CD4-positive, CD25-positive, alpha-beta regulatory T cell (primary cell): Measurements from ENCODE around the gene ZNF609. TPM values are rescaled to one million over a fixed set of nuclear protein-coding genes. Genes with fewer than 3 reads are reported as not detected.

Experiments used
- ATAC-seq, 2 donors: fragments of 150-1000 bp; cut with Tn5 transposase; one replicate each; pipeline ENCODE4 v1.10.0; 2021; ENCODE audit warnings: low read depth in 2 of 2, moderate number of reproducible peaks in 2 of 2, moderate library complexity in 1 of 2
- DNase-seq, 3 donors: peaks; one replicate each; pipeline versions ENCODE4 v3.0.0 to v3.0.0-alpha.2; 2012 to 2022; ENCODE audit warnings: mixed read lengths in 1 of 3
- H3K27ac ChIP-seq: one replicate; pipeline ENCODE4 v1.7.0; 2013; ENCODE audit warnings: mild to moderate bottlenecking, low read length; ENCODE audit not compliant: insufficient read depth, poor library complexity, severe bottlenecking
- H3K27me3 ChIP-seq: one replicate; pipeline ENCODE4 v1.7.0; 2013; ENCODE audit warnings: low read length; ENCODE audit not compliant: control insufficient read depth, insufficient read depth
- H3K36me3 ChIP-seq: one replicate; pipeline ENCODE4 v1.7.0; 2013; ENCODE audit warnings: mild to moderate bottlenecking, low read length, moderate library complexity; ENCODE audit not compliant: control insufficient read depth, insufficient read depth
- H3K4me1 ChIP-seq: 2 replicates; pipeline ENCODE4 v1.7.0; 2013; ENCODE audit warnings: mild to moderate bottlenecking, low read length; ENCODE audit not compliant: insufficient read depth, control insufficient read depth, poor library complexity, severe bottlenecking
- H3K4me3 ChIP-seq: one replicate; pipeline ENCODE4 v1.7.0; 2013; ENCODE audit warnings: low read depth, mild to moderate bottlenecking, low read length, moderate library complexity
- H3K9me3 ChIP-seq, 2 experiments: 1 replicate in 1 of 2; 2 replicates in 1 of 2; pipeline ENCODE4 v1.7.0; 2013; ENCODE audit warnings: low read length in 2 of 2, mild to moderate bottlenecking in 1 of 2, moderate library complexity in 1 of 2; ENCODE audit not compliant: control insufficient read depth in 2 of 2
- H3K27ac Mint-ChIP-seq, 3 donors: one replicate each; pipeline ENCODE4 v1.8.0; 2020 to 2022; ENCODE audit warnings: mild to moderate bottlenecking in 3 of 3, mixed read lengths in 3 of 3, moderate library complexity in 2 of 3
- H3K27me3 Mint-ChIP-seq: one replicate; pipeline ENCODE4 v1.8.0; 2022; ENCODE audit warnings: mild to moderate bottlenecking, mixed read lengths
- H3K36me3 Mint-ChIP-seq: one replicate; pipeline ENCODE4 v1.8.0; 2020; ENCODE audit warnings: mixed read lengths
- H3K4me1 Mint-ChIP-seq, 4 donors: one replicate each; pipeline ENCODE4 v1.8.0; 2020 to 2022; ENCODE audit warnings: mixed read lengths in 4 of 4, mild to moderate bottlenecking in 1 of 4
- H3K4me3 Mint-ChIP-seq, 4 donors: one replicate each; pipeline ENCODE4 v1.8.0; 2020 to 2022; ENCODE audit warnings: mild to moderate bottlenecking in 4 of 4, mixed read lengths in 4 of 4, moderate library complexity in 3 of 4
- H3K9me3 Mint-ChIP-seq, 7 donors: one replicate each; pipeline ENCODE4 v1.8.0; 2020 to 2022; ENCODE audit warnings: mixed read lengths in 7 of 7, mild to moderate bottlenecking in 3 of 7, moderate library complexity in 2 of 7
- polyA plus RNA-seq, 4 donors: library from polyadenylated mRNA; unstranded; fragments of 300-500 nt; fragmentation: Illumina TruSeq; gene quantifications; one replicate each; pipeline ENCODE4 v1.2.3, GENCODE V29; 2021
- total RNA-seq: library from RNA; stranded (reverse); gene quantifications from one replicate; pipeline ENCODE4 v1.2.3, GENCODE V29; 2022

The ZNF609 gene
- total and polyA plus RNA-seq, 5 donors from 2014 or later = 0.64 to 39.0 (median 2.0) TPM

DNA sequence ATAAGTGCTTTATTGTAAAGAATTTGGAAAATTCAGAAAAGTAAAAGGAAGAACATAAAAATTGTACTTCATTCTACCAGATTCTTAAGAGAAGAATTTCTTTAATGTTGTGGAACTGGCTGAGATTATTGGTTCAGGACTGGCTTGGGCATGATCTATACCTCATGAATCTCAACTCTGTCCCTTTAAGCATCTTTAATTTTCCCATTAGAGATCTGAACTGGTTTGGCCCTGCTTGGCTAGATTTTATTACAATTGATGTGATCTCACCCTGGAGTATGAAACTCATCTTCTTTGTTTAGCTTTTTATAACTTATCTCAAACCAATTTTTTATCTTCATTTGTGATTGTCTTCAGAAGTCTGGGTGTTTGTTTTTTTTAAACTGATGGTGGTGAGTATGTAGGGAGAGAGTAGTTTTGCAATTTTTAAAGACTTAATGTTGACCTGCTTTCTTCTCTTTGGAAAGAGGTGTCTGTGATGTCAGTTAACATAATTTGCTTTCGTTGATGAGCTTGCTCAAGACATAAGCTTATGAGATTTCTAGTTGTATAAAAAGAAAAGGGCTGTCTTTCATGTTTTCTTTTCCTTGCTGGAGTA lies 61.9 kb downstream of the ZNF609 start:
- H3K9me3 ChIP-seq = no peaks in the 10 kb centered on the region
- no peak overlapping the region for H3K27ac ChIP-seq
- Mint-ChIP-seq H3K27me3 (no peaks in the 10 kb centered on the region), H3K9me3 (no peaks in the 10 kb centered on the region), H3K4me1 (peaks cover 33 to 60% (median 53%) of the 10 kb centered on the region in 4 donors), H3K4me3 (no peak overlapping the region), H3K36me3 (peaks cover 19% of the 10 kb centered on the region), H3K27ac (peak overlapping the region in 2 of 3 donors; percentile 21 to 34)
- no peak overlapping the region for H3K4me3 ChIP-seq
- DNase-seq = no peak
- peaks cover 6% of the 10 kb centered on the region for H3K4me1 ChIP-seq
- no peak for ATAC-seq
- H3K27me3 ChIP-seq = no peaks in the 10 kb centered on the region
- H3K36me3 ChIP-seq = no peaks in the 10 kb centered on the region

DNA sequence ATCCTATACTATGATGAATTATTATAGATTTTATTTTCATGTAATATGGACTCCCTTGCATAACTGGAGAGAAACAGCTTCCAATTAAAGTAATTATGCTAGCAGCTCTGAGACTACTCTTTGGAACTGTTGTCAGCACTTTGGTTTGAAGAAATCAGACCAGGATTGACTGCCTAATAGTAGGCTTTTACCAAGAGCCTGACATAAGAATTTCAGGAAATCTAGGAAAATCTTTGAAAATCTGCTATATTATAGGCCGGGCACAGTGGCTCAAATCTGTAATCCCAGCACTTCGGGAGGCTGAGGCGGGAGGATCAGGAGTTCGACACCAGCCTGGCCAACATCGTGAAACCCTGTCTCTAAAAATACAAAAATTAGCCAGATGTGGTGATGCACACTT lies 62.9 kb downstream of the ZNF609 start:
- Mint-ChIP-seq H3K27me3 (no peaks in the 10 kb centered on the region), H3K9me3 (no peaks in the 10 kb centered on the region), H3K4me3 (no peak overlapping the region), H3K27ac (no peak overlapping the region), H3K4me1 (peaks cover 39 to 62% (median 55%) of the 10 kb centered on the region in 4 donors), H3K36me3 (peaks cover 16% of the 10 kb centered on the region)
- Histone ChIP-seq H3K27ac (no peak overlapping the region), H3K4me1 (peaks cover 11% of the 10 kb centered on the region), H3K27me3 (no peaks in the 10 kb centered on the region), H3K9me3 (no peaks in the 10 kb centered on the region), H3K4me3 (no peak overlapping the region), H3K36me3 (no peaks in the 10 kb centered on the region)
- DNase-seq (no peak), ATAC-seq (no peak)

DNA sequence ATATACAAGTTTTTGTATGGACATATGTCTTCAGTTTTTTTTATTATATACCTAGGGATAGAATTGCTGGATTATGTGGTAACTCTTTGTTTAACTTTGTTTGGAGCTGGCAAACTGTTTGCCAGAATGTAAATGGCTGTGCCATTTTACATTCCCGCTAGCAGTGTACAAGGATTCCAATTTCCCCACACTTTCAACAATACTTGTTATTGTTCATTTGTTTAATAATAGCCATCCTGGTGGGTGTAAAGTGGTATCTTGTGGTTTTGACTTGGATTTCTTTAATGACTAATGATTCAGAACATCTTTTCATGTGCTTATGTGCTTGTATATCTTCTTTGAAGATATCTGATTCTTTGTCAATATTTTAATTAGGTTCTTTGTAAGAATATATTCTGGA lies 64.4 kb downstream of the ZNF609 start:
- no peak overlapping the region for H3K4me3 Mint-ChIP-seq
- H3K27ac Mint-ChIP-seq = peak overlapping the region in 1 of 3 donors; percentile 8
- ATAC-seq = no peak
- Histone ChIP-seq H3K27ac (no peak overlapping the region), H3K9me3 (no peaks in the 10 kb centered on the region), H3K4me3 (no peak overlapping the region), H3K27me3 (no peaks in the 10 kb centered on the region), H3K36me3 (peaks cover 2% of the 10 kb centered on the region), H3K4me1 (peaks cover 11% of the 10 kb centered on the region)
- peaks cover 28 to 52% (median 47%) of the 10 kb centered on the region in 4 donors for H3K4me1 Mint-ChIP-seq
- H3K36me3 Mint-ChIP-seq = peaks cover 16% of the 10 kb centered on the region
- no peaks in the 10 kb centered on the region for H3K9me3 Mint-ChIP-seq
- H3K27me3 Mint-ChIP-seq = no peaks in the 10 kb centered on the region
- DNase-seq = no peak

DNA sequence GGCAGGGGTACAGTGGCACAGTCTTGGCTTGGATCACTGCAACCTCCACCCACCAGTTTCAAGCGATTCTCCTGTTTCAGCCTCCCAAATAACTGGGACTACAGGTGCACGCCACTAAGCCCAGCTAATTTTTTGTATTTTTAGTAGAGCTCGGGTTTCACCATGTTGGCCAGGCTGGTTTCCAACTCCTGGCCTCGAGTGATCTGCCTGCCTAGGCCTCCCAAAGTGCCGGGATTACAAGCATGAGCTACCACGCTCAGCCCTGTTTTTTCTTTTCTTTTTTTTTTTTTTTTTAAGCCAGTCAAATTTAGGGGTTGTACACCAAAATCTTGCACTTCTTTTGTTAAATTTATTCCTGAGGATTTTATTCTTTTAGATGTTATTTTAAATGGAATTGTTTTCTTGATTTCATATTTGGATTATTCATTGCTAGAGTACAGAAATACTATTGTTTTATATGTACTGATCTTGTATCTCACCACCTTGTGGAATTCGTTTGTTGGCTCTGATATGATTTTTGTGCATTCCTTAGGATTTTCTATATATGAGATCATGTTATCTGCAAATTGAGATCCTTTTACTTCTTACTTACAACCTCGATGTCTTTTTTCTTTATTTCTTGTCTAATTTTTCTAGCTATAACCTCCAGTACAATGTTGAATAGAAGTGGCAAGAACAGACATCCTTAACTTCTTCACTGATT lies 65.6 kb downstream of the ZNF609 start:
- Mint-ChIP-seq H3K27me3 (no peaks in the 10 kb centered on the region), H3K4me1 (peaks cover 26 to 62% (median 50%) of the 10 kb centered on the region in 4 donors), H3K9me3 (peaks cover 0 to 2% (median 0%) of the 10 kb centered on the region in 7 donors), H3K27ac (no peak overlapping the region), H3K36me3 (peaks cover 18% of the 10 kb centered on the region), H3K4me3 (no peak overlapping the region)
- Histone ChIP-seq H3K9me3 (no peaks in the 10 kb centered on the region), H3K36me3 (peaks cover 2% of the 10 kb centered on the region), H3K4me1 (peaks cover 11% of the 10 kb centered on the region), H3K27me3 (no peaks in the 10 kb centered on the region), H3K4me3 (no peak overlapping the region), H3K27ac (no peak overlapping the region)
- DNase-seq (no peak), ATAC-seq (no peak)

DNA sequence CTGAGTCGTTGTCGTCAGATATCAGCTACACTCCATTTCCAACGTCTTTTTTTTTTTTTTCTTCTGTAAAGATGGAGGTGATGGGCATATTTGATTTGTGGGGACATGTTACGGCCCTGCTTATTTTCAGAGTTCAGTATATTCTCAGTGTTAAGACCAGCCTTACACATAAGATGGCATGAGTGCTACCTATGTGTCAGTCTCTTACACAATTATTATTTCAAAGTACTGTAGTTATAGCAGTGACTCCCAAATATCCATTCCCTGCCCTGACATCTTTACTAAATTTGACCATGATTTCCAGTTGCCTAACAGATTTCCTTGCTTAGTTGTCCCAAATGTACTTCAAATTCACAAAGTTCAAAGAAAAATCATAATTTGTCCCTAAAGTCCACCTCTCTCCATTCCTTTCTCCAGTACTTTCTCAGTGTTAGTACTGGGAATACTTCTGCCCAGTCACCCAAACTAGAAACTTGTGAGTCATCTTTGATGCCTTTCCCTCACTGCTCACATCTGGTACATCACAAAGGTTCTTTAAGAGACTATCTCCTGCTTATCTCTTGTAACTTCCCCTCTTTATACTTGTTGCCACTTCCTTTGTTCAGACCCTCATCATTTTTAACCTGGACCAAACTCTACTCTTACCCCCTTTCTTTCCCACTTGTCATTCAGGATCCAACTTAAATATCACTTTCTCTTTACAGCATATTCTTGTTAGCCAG lies 67.0 kb downstream of the ZNF609 start:
- Histone ChIP-seq H3K27me3 (no peaks in the 10 kb centered on the region), H3K36me3 (peaks cover 2% of the 10 kb centered on the region), H3K27ac (no peak overlapping the region), H3K9me3 (no peaks in the 10 kb centered on the region), H3K4me3 (no peak overlapping the region), H3K4me1 (peaks cover 12% of the 10 kb centered on the region)
- Mint-ChIP-seq H3K4me1 (peaks cover 32 to 65% (median 50%) of the 10 kb centered on the region in 4 donors), H3K9me3 (peaks cover 0 to 2% (median 0%) of the 10 kb centered on the region in 7 donors), H3K27me3 (no peaks in the 10 kb centered on the region), H3K27ac (peak overlapping the region in 1 of 3 donors; percentile 0), H3K36me3 (peaks cover 20% of the 10 kb centered on the region), H3K4me3 (no peak overlapping the region)
- ATAC-seq = no peak
- DNase-seq = no peak

DNA sequence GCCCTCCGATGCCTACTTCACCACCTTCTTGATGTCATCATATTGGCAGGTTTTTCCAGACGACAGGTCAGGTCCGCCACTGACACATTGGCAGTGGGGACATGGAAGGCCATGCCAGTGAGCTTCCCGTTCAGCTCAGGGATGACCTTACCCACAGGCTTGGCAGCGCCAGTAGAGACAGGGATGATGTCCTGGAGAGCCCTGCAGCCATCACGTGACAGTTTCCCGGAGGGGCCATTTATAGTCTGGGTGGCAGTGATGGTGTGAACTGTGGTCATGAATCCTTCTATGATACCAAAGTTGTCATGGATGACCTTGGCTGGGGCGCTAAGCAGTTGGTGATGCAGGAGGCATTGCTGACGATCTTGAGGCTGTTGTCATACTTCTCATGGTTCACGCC lies 68.5 kb downstream of the ZNF609 start:
- Mint-ChIP-seq H3K4me1 (peaks cover 25 to 75% (median 57%) of the 10 kb centered on the region in 4 donors), H3K4me3 (no peak overlapping the region)
- no peaks in the 10 kb centered on the region for H3K27me3 ChIP-seq

DNA sequence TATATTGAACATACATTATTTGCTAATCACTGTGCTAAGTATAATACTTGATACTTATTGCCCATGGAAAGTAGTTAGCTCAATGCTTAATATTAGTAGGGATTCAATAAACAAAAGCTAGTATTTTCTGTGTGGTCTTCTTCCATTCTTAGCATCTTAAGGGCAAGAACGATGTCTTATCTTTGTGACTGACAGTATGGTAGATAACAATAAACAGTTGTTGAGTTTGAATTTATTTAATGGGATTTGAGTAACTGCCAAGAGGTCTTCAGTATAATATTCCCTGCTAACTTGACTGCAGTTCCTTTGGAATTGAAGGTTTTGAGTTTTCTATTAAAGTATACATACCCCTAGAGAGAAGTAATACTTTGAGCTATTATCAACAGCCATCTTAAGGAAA lies 70.1 kb downstream of the ZNF609 start:
- peaks cover 27% of the 10 kb centered on the region for H3K36me3 Mint-ChIP-seq
- peaks cover 0 to 2% (median 0%) of the 10 kb centered on the region in 7 donors for H3K9me3 Mint-ChIP-seq
- H3K4me3 Mint-ChIP-seq = no peak overlapping the region
- no peak for ATAC-seq
- no peak for DNase-seq
- Histone ChIP-seq H3K4me3 (no peak overlapping the region), H3K9me3 (no peaks in the 10 kb centered on the region), H3K36me3 (peaks cover 2% of the 10 kb centered on the region), H3K4me1 (peaks cover 12% of the 10 kb centered on the region), H3K27me3 (no peaks in the 10 kb centered on the region), H3K27ac (no peak overlapping the region)
- H3K27ac Mint-ChIP-seq = no peak overlapping the region
- H3K4me1 Mint-ChIP-seq = peaks cover 25 to 70% (median 53%) of the 10 kb centered on the region in 4 donors
- no peaks in the 10 kb centered on the region for H3K27me3 Mint-ChIP-seq

More for the DNA sequence above, 68.5 kb downstream of the ZNF609 start:
- Histone ChIP-seq H3K36me3 (peaks cover 2% of the 10 kb centered on the region), H3K4me3 (no peak overlapping the region), H3K27ac (no peak overlapping the region), H3K9me3 (no peaks in the 10 kb centered on the region), H3K4me1 (peaks cover 12% of the 10 kb centered on the region)
- peaks cover 26% of the 10 kb centered on the region for H3K36me3 Mint-ChIP-seq
- DNase-seq = no peak
- ATAC-seq = no peak
- H3K9me3 Mint-ChIP-seq = peaks cover 0 to 2% (median 0%) of the 10 kb centered on the region in 7 donors
- H3K27me3 Mint-ChIP-seq = no peaks in the 10 kb centered on the region
- no peak overlapping the region for H3K27ac Mint-ChIP-seq
